ENCODE data around the gene NF2. TPM values are rescaled to one million over a fixed set of nuclear protein-coding genes. Genes with fewer than 3 reads are reported as not detected.

NF2 gene
- total and polyA plus RNA-seq, 10 of the 15 experiments (the other 5 are each of a cell fraction or from before 2014, with no cell fraction given): 2.2 to 49.8 (median 22.5) TPM

GRCh38 chr22:29720811-29721323 lies 117.4 kb downstream of the NF2 start:
- Histone ChIP-seq H3K36me3 (ENCODE audit: control insufficient read depth in 2 of 2, insufficient read depth in 2 of 2, low read length in 1 of 2) (no peaks in the 10 kb centered on the region), H3K27me3 (replicated peaks in 1 of 2; ENCODE audit: control insufficient read depth in 2 of 2, insufficient read depth in 2 of 2, low read length in 1 of 2) (peaks cover 3 to 9% of the 10 kb centered on the region in 2 experiments; a peak in 2 of 4 replicates), H3K27ac (ENCODE audit: control insufficient read depth, insufficient read depth) (no peak overlapping the region), H4K20me1 (ENCODE audit: control insufficient read depth, insufficient read depth) (no peaks in the 10 kb centered on the region), H2AFZ (ENCODE audit: control insufficient read depth, low read depth, low read length) (no peak overlapping the region), H3K4me1 (ENCODE audit: control insufficient read depth, insufficient read depth, low read length) (no peaks in the 10 kb centered on the region), H3K9me3 (replicated peaks; ENCODE audit: control insufficient read depth, insufficient read depth, low read length) (no peaks in the 10 kb centered on the region), H3K79me2 (ENCODE audit: control insufficient read depth, insufficient read depth, low read length) (no peaks in the 10 kb centered on the region), H3K4me3 (no peak overlapping the region), H3K4me2 (ENCODE audit: control insufficient read depth, insufficient read depth) (no peak overlapping the region), H3K9ac (ENCODE audit: control insufficient read depth, insufficient read depth, low read length) (no peak overlapping the region)
- WGBS (ENCODE audit: insufficient coverage, insufficient replicate concordance, low lambda C conversion rate, missing lambda C conversion rate): 19% methylated on average over 35 of the region's 53 CpGs
- BruUV-seq (replicated peaks): no TSS peak
- RAD21 ChIA-PET (ENCODE audit: unreplicated experiment): no interaction called here
- no peak for DNase-seq (ENCODE audit: low read depth, low spot score)
- SMC1A ChIA-PET (ENCODE audit: uncharacterized antibody, unreplicated experiment): no interaction called here
- ATAC-seq: no peak
- TF ChIP-seq EGR1 (IDR thresholded peaks at IDR 0.05; ENCODE audit: borderline replicate concordance in 1 of 2, low read depth in 2 of 2, low read length in 2 of 2): no peak
- TF ChIP-seq NRF1 (conservative IDR thresholded peaks at IDR 0.05; ENCODE audit: low read depth, low read length): no peak
- no peak for TF ChIP-seq SMARCA5 (IDR thresholded peaks at IDR 0.05)
- peak; percentile 15 for TF ChIP-seq SUZ12 (IDR thresholded peaks at IDR 0.05; ENCODE audit: unreplicated experiment)
- no peak for TF ChIP-seq MYB (IDR thresholded peaks at IDR 0.05; ENCODE audit: borderline replicate concordance, low read depth, low read length)
- TF ChIP-seq MLLT1 (IDR thresholded peaks at IDR 0.05): no peak
- no peak for FAIRE-seq
- POLR2A ChIA-PET: no interaction called here
- intact Hi-C loops (cut with micrococcal nuclease; ENCODE audit: unreplicated experiment) (loop anchor here (10.0 kb wide), 1 partner anchor 364 kb away; the partner anchor contains the start of gene HORMAD2), in situ Hi-C loops (cut with MboI) (no loop called here)
- CTCF ChIA-PET: no interaction called here

Measured in GM12878 (cell line).